ENCODE measurements around the gene SURF4. TPM values are rescaled to one million over a fixed set of nuclear protein-coding genes. Genes with fewer than 3 reads are reported as not detected.

The SURF4 gene
- total RNA-seq, 1 donor from 2014 or later = 126 TPM

- no peak for TF ChIP-seq CTCF (IDR thresholded peaks at IDR 0.05)
- no peak overlapping the region for H3K27ac ChIP-seq
- DNase-seq (no peak), ATAC-seq (no peak)
- no peaks in the 10 kb centered on the region for H3K9me3 ChIP-seq
- H3K4me3 ChIP-seq = no peak overlapping the region
- no peaks in the 10 kb centered on the region for H3K4me1 ChIP-seq
- intact Hi-C loops (cut with DNase I) = no loop called here
- H3K36me3 ChIP-seq = peaks cover 36% of the 10 kb centered on the region
- H3K27me3 ChIP-seq (ENCODE audit: low read depth) = no peaks in the 10 kb centered on the region
Measured at GRCh38 chr9:133402689-133403088, 26.8 kb upstream of the SURF4 start.

- H3K9me3 ChIP-seq = no peaks in the 10 kb centered on the region
- H3K4me1 ChIP-seq = no peaks in the 10 kb centered on the region
- no peak for TF ChIP-seq CTCF (IDR thresholded peaks at IDR 0.05)
- no peak for DNase-seq
- peaks cover 28% of the 10 kb centered on the region for H3K36me3 ChIP-seq
- ATAC-seq = no peak
- intact Hi-C loops (cut with DNase I) = no loop called here
- no peak overlapping the region for H3K4me3 ChIP-seq
- no peaks in the 10 kb centered on the region for H3K27me3 ChIP-seq (ENCODE audit: low read depth)
- H3K27ac ChIP-seq = no peak overlapping the region
Measured at GRCh38 chr9:133401588-133401987, 25.7 kb upstream of the SURF4 start.

GRCh38 chr9:133400292-133400691 is 24.4 kb upstream of the SURF4 start:
- DNase-seq = no peak
- no peaks in the 10 kb centered on the region for H3K4me1 ChIP-seq
- H3K4me3 ChIP-seq = no peak overlapping the region
- no peak for ATAC-seq
- TF ChIP-seq CTCF (IDR thresholded peaks at IDR 0.05) = no peak
- no peak overlapping the region for H3K27ac ChIP-seq
- intact Hi-C loops (cut with DNase I) = no loop called here
- H3K9me3 ChIP-seq = no peaks in the 10 kb centered on the region
- H3K36me3 ChIP-seq = peaks cover 15% of the 10 kb centered on the region
- H3K27me3 ChIP-seq (ENCODE audit: low read depth) = peaks cover under 1% of the 10 kb centered on the region

GRCh38 chr9:133397895-133398294 is 22.0 kb upstream of the SURF4 start:
- H3K27ac ChIP-seq = no peak overlapping the region
- H3K4me3 ChIP-seq = no peak overlapping the region
- no peaks in the 10 kb centered on the region for H3K36me3 ChIP-seq
- H3K27me3 ChIP-seq (ENCODE audit: low read depth) = peaks cover 9% of the 10 kb centered on the region
- ATAC-seq (no peak), DNase-seq (no peak)
- no peaks in the 10 kb centered on the region for H3K9me3 ChIP-seq
- intact Hi-C loops (cut with DNase I) = no loop called here
- H3K4me1 ChIP-seq = no peaks in the 10 kb centered on the region
- TF ChIP-seq CTCF (IDR thresholded peaks at IDR 0.05) = no peak

GRCh38 chr9:133397370-133397769 is 21.5 kb upstream of the SURF4 start:
- DNase-seq (no peak), ATAC-seq (no peak)
- no peak for TF ChIP-seq CTCF (IDR thresholded peaks at IDR 0.05)
- no peaks in the 10 kb centered on the region for H3K9me3 ChIP-seq
- intact Hi-C loops (cut with DNase I) = no loop called here
- H3K27me3 ChIP-seq (ENCODE audit: low read depth) = peaks cover 9% of the 10 kb centered on the region
- no peak overlapping the region for H3K4me3 ChIP-seq
- H3K36me3 ChIP-seq = no peaks in the 10 kb centered on the region
- H3K27ac ChIP-seq = no peak overlapping the region
- H3K4me1 ChIP-seq = no peaks in the 10 kb centered on the region

- Histone ChIP-seq H3K4me3 (no peak overlapping the region), H3K27me3 (ENCODE audit: low read depth) (peaks cover 9% of the 10 kb centered on the region), H3K4me1 (no peaks in the 10 kb centered on the region), H3K36me3 (no peaks in the 10 kb centered on the region), H3K9me3 (no peaks in the 10 kb centered on the region), H3K27ac (no peak overlapping the region)
- DNase-seq = no peak
- TF ChIP-seq CTCF (IDR thresholded peaks at IDR 0.05) = peak; percentile 20
- ATAC-seq = no peak
- intact Hi-C loops (cut with DNase I) = no loop called here
Measured at GRCh38 chr9:133396952-133397351, 21.1 kb upstream of the SURF4 start.

Measured in lower lobe of right lung (tissue), 2 donors.